Activated CD4-positive, alpha-beta T cell treated with anti-CD3 and anti-CD28 coated beads for 36 hours (primary cell): ENCODE data around the gene DUX4. TPM values are rescaled to one million over a fixed set of nuclear protein-coding genes. Genes with fewer than 3 reads are reported as not detected.

Experiments
- total RNA-seq, 2 experiments: library from RNA; stranded (reverse); gene quantifications; one replicate each; pipeline ENCODE4 v1.2.3, GENCODE V29; 2021

DUX4 gene
- total RNA-seq, 2 experiments from 2014 or later = not detected

Other genes with a start within 250 kb of the DUX4 start
- 10 to 100 TPM; 58.1 to 66.8 TPM for gene FRG1, start 232.9 kb upstream of the DUX4 start, total RNA-seq
- gene FRG2, start 146.5 kb upstream of the DUX4 start, total RNA-seq = not detected
- not detected for gene DBET, start 109.3 kb upstream of the DUX4 start, total RNA-seq